ENCODE results near the gene SPATA19. TPM values are rescaled to one million over a fixed set of nuclear protein-coding genes. Genes with fewer than 3 reads are reported as not detected.

Gene SPATA19
- total RNA-seq, 2 experiments from 2014 or later = not detected

DNA sequence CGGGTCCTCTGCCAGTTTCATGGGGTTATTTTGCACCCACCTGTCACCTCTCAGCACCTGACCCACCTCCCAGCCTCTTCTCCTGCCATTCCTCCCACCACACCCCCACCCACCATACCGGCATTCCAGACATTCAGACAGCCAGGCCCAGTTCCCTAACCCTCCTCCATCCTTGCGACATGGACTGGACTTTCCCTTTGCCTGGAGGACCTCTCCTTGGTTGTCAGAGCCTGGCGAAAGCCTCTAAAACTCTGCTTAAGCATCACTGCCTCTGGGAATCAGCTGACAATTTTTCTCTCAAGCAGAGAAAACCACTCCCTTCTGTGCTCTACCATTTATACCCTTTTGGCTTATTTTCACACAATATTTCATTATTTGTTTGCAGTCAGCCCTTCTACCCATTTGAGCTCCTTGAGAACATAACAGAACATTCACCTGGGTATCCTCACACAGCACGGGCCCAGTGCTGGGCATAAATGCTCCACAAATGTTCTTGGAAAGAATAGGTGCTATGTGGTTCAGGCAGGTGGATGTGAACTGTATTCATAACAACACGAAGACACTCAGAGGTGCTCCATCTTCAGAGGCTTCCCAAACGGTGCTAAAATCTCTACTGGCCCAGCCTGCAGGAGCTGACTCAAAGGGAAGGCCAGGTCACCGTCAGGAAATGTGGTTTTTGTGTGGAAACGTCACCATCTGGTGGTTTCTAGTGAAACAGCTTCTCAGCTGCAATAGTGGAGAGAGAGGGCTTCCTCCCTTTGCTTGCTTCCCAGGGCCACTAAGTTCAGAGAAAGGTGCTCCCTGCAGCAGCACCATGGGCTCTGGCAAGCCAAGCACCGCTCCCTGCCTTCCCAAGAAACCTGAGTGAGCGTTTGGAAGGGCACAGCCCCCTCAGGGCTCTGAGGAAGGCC lies 10.4 kb downstream of the SPATA19 start:
- ChIA-PET CTCF (interaction anchor here (0.6 to 3.4 kb wide), 9 partner anchors 9 to 756 kb away, joined by 3 to 62 read pairs (median 3); partner anchors contain the start of gene SPATA19), POLR2A (no interaction called here)
- peak; percentile 77 for ATAC-seq
- Mint-ChIP-seq H3K36me3 (ENCODE audit: low read depth) (no peaks in the 10 kb centered on the region), H3K9me3 (ENCODE audit: insufficient read depth) (no peaks in the 10 kb centered on the region), H3K27ac (no peak overlapping the region), H3K4me1 (ENCODE audit: low read depth) (peaks cover 13% of the 10 kb centered on the region), H3K27me3 (ENCODE audit: low read depth) (no peaks in the 10 kb centered on the region), H3K4me3 (no peak overlapping the region)
- peak; percentile 79 for DNase-seq

DNA sequence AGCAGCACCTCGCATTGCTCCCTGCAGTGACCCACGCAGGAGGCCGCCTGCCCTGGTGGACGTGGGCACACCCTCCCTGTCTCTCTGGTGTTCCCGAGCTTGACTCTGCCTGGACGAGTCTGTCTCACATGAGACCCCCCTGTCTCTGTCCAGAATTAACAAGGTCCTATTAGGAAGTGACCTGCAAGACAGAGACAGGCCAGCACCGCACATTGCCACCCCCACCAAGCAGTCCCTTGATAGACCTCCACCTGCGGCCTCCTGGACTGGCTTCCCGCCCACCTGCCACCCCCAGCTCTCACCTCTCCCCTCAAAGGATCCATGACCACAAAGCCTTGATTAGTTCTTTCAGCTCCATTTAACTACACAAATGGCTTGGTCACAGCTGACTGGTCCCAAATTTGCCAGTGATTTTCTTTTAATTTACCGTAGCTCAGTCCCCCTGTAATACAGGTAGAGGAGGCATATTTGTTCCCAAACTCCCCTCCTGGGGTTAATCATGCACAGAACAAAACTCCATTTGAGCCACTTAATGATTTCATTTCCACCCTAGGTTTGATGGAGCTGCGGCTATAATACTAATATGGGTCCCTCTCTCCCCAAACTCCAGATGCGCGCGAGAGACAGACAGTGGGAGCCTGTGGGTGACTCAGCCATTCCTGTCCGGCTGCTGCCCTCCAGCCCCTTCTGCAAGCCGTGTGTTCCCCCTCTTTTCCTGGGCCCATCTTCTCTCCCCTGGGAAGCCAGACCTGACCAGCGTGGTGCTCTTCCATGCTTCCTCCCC lies 11.2 kb downstream of the SPATA19 start:
- DNase-seq (no peak), ATAC-seq (no peak)
- no peak overlapping the region for H3K4me3 Mint-ChIP-seq
- H3K27ac Mint-ChIP-seq = peak overlapping the region; percentile 11
- CTCF ChIA-PET = interaction anchor here (0.6 to 3.4 kb wide), 7 partner anchors 8 to 755 kb away, joined by 3 to 62 read pairs (median 3); no protein-coding TSS in a partner anchor
- H3K27me3 Mint-ChIP-seq (ENCODE audit: low read depth) = no peaks in the 10 kb centered on the region
- no peaks in the 10 kb centered on the region for H3K36me3 Mint-ChIP-seq (ENCODE audit: low read depth)
- H3K4me1 Mint-ChIP-seq (ENCODE audit: low read depth) = peaks cover 13% of the 10 kb centered on the region
- H3K9me3 Mint-ChIP-seq (ENCODE audit: insufficient read depth) = no peaks in the 10 kb centered on the region
- POLR2A ChIA-PET = no interaction called here

DNA sequence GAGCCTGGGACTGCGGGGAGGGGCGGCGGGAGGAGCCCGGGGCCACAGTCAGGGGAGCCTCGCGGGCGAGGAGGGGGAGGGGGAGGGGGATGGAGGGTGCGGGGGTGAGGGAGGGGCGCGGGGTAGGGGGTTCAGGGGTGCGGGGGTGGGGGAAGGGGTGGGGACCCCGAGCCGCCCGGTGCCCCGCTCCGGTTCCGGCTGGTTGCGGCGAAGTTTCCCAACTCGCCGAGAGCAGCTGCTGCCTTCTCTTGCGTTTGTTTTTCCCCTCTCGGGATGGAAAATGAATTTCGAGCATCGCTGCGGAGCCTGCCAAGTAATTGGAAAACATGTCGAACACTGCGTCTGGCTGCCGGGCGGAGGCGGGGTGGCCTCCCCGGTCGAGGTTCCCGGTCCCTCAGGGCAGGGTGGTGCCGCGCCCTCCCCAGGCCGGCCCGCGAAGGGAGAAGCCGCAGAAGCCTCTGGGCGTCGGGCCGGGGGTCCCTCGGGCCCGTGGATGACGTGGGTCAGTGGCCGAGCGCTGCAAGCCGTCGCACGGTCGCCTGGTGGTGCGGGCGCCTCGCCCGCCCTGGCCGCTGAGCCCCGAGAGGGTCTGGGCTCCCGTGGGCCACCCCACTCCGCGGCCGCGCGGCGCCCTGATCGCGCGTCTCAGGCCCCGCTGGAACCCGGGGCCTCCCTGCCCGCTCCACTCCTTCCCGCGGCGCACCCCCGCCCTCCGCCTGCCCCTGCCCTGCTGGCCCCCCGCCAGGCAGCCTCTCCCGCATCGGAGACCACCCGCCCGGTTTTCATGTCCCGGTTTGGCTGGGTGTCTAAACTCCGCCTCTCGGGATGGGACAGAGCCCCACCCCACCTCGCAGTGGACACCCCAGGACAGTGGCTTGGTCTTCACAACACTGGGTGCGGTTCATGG lies 12.1 kb downstream of the SPATA19 start:
- ATAC-seq = no peak
- H3K36me3 Mint-ChIP-seq (ENCODE audit: low read depth) = no peaks in the 10 kb centered on the region
- POLR2A ChIA-PET = no interaction called here

DNA sequence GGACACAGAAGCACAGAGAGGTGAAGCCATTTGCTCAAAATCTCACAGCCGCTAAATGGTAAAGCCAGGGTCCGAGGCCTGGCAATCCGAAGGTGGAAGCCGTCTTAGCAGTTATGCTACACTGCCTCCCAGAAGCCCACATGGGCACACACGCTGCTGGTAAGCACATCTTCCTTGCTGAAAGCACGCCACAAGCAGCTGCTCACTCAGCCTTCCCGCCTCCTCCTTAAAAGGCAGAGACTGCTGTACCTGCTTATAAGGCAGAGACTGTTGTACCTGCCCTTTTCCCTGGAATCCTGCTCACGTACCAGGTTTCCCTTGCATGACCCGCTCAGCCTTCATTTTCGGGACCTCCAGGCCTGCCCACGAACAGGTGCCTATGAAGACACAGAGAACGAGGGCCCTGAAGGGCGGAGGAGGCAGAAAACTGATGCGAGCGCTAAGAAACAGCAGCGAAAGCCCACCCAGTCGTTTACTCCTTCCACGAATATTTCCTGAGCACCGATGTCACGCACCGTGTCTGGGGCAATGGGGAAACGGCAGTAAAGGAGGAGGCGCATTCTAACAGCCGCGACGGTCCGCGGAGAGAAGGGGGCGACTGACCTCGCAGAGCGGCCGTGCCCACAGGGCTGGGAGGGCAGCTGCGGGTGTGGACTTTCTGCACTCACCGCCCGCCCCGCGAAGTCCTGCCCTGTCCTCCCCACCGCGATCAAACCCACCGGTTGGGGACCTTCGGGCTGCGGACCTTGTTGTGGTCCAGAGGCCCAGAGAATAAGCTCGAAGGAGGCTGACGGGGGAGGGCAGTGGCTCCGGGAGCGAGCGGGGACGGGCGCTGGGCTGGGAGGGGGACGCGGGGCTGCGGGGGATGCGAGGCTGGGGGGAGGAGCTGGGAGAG lies 13.0 kb downstream of the SPATA19 start:
- ChIA-PET POLR2A (no interaction called here), CTCF (no interaction called here)
- H3K27me3 Mint-ChIP-seq (ENCODE audit: low read depth) = no peaks in the 10 kb centered on the region
- H3K9me3 Mint-ChIP-seq (ENCODE audit: insufficient read depth) = no peaks in the 10 kb centered on the region
- peak overlapping the region; percentile 21 for H3K27ac Mint-ChIP-seq
- DNase-seq (no peak), ATAC-seq (peak; percentile 14)
- no peak overlapping the region for H3K4me3 Mint-ChIP-seq
- peaks cover 13% of the 10 kb centered on the region for H3K4me1 Mint-ChIP-seq (ENCODE audit: low read depth)
- H3K36me3 Mint-ChIP-seq (ENCODE audit: low read depth) = no peaks in the 10 kb centered on the region

More for the DNA sequence above, 12.1 kb downstream of the SPATA19 start:
- Mint-ChIP-seq H3K4me1 (ENCODE audit: low read depth) (peaks cover 13% of the 10 kb centered on the region), H3K9me3 (ENCODE audit: insufficient read depth) (no peaks in the 10 kb centered on the region), H3K4me3 (no peak overlapping the region), H3K27me3 (ENCODE audit: low read depth) (no peaks in the 10 kb centered on the region), H3K27ac (peak overlapping the region; percentile 11)
- DNase-seq = peak; percentile 26
- CTCF ChIA-PET = interaction anchor here (1.3 to 3.3 kb wide), 2 partner anchors 7 to 699 kb away, joined by 3 to 62 read pairs; no protein-coding TSS in a partner anchor

DNA sequence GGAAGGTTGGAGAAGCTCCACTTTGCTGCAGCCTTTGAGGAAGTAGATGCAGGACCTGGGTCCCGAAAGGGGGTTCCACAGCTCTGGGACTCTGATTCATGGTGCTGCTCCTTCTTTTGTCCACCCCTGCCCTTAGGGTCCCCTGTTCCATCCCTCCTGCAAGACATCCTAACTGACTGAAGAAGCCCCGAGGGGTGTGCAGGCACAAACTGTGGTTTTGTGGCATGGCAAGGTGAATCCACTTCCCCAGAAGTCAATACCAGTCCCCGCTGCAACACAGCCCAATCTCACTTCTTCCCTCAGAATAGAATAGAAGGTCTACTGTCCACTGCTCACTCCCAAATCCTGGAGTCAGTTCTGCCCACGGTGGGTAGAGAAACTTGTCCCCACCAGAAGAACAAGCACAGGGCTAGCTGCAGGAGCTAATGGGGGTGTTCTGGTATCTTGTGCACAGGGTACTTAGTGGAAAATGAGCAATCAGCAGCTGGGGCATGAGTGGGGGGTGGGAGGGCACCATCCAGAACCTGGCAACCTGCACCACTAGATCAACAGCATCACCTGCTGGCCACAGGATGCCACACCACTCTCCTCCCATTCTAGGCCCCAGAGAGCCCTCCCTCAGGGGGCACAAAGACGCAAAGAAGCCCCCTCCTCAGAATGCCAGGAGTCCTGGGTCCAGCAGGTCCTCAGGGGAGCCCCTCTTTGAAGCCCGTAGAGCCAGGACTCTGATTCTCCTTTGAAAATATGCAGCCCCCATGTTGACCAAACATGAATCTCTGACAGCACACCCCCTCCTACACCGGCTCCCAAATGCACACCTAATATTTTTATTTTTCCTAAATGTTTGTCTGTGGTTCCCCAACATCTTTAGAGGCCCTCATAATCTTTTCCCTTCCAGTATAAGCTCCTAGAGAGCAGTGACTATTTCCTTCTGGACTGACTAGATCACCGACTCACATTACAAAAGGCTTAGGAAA lies 14.1 kb downstream of the SPATA19 start:
- ChIA-PET CTCF (no interaction called here), POLR2A (no interaction called here)
- H3K27ac Mint-ChIP-seq = no peak overlapping the region
- DNase-seq = no peak
- H3K9me3 Mint-ChIP-seq (ENCODE audit: insufficient read depth) = no peaks in the 10 kb centered on the region
- H3K4me3 Mint-ChIP-seq = no peak overlapping the region
- H3K27me3 Mint-ChIP-seq (ENCODE audit: low read depth) = peaks cover 4% of the 10 kb centered on the region
- no peaks in the 10 kb centered on the region for H3K36me3 Mint-ChIP-seq (ENCODE audit: low read depth)
- peaks cover 13% of the 10 kb centered on the region for H3K4me1 Mint-ChIP-seq (ENCODE audit: low read depth)
- ATAC-seq = no peak

DNA sequence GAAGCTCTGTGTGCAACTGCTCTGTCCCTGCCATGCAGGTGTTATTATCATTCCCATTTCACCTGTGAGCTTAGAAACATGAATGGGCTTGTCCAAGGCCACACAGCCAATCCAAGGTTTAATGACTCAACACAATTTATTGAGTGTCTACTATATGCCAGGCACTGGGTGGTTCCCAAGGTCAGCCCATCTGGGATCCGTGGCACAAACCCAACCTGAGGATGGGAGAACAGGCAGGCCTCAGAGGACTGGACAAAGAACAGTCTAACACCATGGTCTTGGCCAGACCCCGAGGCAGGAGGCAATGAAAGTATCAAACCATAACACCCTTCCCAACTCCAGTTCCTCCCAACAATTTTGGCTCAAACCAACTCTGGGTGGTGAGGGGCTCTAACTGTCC lies 15.7 kb downstream of the SPATA19 start:
- peaks cover 8% of the 10 kb centered on the region for H3K27me3 Mint-ChIP-seq (ENCODE audit: low read depth)
- H3K27ac Mint-ChIP-seq = no peak overlapping the region
- ATAC-seq = no peak
- no peak overlapping the region for H3K4me3 Mint-ChIP-seq
- DNase-seq = no peak
- CTCF ChIA-PET = no interaction called here
- no peaks in the 10 kb centered on the region for H3K4me1 Mint-ChIP-seq (ENCODE audit: low read depth)
- H3K9me3 Mint-ChIP-seq (ENCODE audit: insufficient read depth) = no peaks in the 10 kb centered on the region
- POLR2A ChIA-PET = no interaction called here
- no peaks in the 10 kb centered on the region for H3K36me3 Mint-ChIP-seq (ENCODE audit: low read depth)

DNA sequence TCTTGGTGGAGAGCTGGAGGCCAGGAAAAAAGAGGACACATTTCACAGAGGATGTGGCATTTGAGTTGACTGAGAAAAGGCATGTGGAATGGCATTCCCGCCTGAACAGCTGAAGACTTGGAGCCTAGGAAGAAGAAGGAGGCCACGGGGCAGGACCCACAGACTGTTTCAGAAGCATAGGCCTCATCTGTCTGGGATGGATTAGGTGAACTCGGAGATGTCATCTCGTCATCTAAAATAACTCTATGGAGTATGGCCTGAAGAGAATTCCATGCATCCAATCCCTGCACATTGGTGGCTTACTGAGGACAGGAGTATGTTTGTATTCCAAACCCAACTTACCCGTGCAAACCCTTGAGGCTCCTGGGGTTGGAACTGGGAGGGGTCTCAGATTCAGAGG lies 16.4 kb downstream of the SPATA19 start:
- H3K36me3 Mint-ChIP-seq (ENCODE audit: low read depth) = no peaks in the 10 kb centered on the region
- POLR2A ChIA-PET = no interaction called here
- no peaks in the 10 kb centered on the region for H3K9me3 Mint-ChIP-seq (ENCODE audit: insufficient read depth)
- no peaks in the 10 kb centered on the region for H3K4me1 Mint-ChIP-seq (ENCODE audit: low read depth)
- ATAC-seq = no peak
- DNase-seq = no peak
- H3K27ac Mint-ChIP-seq = no peak overlapping the region
- peaks cover 8% of the 10 kb centered on the region for H3K27me3 Mint-ChIP-seq (ENCODE audit: low read depth)
- CTCF ChIA-PET = interaction anchor here (1.4 kb wide), 1 partner anchor 12 kb away, joined by 3 read pairs; no protein-coding TSS in a partner anchor
- no peak overlapping the region for H3K4me3 Mint-ChIP-seq

DNA sequence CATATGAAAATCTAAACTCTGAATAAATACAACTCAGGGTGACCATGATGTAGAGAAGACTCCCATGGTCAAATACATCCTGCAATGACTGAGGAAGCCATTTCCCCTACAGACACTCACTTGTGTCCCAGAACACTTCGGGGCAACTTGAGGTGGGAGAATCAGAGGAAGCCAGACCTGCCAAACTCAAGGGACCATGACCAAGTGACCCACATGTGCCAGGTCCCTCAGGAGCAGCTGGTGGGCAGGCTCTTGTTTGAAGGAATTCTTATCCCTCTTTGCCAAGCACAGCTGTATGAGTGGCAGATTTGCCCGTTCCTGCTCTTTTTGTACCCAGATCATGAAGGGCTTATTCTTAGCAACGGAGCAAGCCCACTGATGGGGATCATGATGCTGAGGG lies 17.8 kb downstream of the SPATA19 start:
- POLR2A ChIA-PET = no interaction called here
- no peak for ATAC-seq
- Mint-ChIP-seq H3K36me3 (ENCODE audit: low read depth) (no peaks in the 10 kb centered on the region), H3K4me3 (no peak overlapping the region), H3K9me3 (ENCODE audit: insufficient read depth) (no peaks in the 10 kb centered on the region), H3K27me3 (ENCODE audit: low read depth) (peaks cover 8% of the 10 kb centered on the region), H3K27ac (no peak overlapping the region), H3K4me1 (ENCODE audit: low read depth) (no peaks in the 10 kb centered on the region)
- CTCF ChIA-PET = interaction anchor here (0.6 to 1.4 kb wide), 2 partner anchors 13 to 693 kb away, joined by 3 read pairs; no protein-coding TSS in a partner anchor
- DNase-seq = no peak

DNA sequence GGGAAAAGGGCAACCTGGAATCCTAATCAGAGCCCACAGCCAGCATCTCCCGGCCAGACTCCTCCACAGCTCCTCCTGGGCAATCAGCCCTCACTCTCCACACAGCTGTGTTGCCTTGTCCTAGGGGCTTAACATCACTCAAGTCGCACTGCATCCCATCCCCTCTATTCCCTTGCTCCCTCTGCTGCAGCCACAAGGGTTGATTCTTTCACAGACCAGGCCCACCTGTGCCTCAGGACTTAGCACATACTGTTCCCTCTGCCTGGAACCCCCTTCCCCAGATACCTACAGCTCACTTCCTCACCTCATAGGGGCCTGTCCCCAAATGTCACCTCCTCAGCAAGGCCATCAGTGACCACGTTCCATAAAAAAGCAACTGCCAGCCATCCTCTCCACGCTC lies 18.4 kb downstream of the SPATA19 start:
- peaks cover 9% of the 10 kb centered on the region for H3K27me3 Mint-ChIP-seq (ENCODE audit: low read depth)
- DNase-seq = no peak
- ChIA-PET POLR2A (no interaction called here), CTCF (interaction anchor here (1.0 kb wide), 1 partner anchor 7 kb away, joined by 3 read pairs; no protein-coding TSS in a partner anchor)
- no peak overlapping the region for H3K4me3 Mint-ChIP-seq
- no peaks in the 10 kb centered on the region for H3K36me3 Mint-ChIP-seq (ENCODE audit: low read depth)
- H3K27ac Mint-ChIP-seq = no peak overlapping the region
- ATAC-seq = no peak
- H3K4me1 Mint-ChIP-seq (ENCODE audit: low read depth) = no peaks in the 10 kb centered on the region
- H3K9me3 Mint-ChIP-seq (ENCODE audit: insufficient read depth) = no peaks in the 10 kb centered on the region

DNA sequence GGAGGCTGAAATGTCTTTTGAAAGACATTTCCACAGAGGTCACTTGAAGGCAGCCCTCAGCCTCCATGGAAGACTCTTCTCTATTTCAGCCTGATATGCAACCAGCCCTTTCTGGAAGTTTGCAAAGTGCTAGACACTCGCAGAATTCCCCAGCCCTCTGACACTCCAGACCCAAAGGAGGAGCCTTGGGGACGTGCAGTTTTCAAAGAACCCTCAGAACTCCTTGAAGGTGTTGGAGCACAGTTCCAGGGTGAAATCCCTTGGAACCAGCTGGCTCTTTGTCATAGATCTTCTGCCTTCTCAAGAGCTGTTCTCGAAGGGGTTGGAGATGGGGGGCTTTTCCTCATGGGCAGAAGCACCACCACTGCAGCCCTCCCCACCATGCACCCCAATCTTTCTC lies 19.6 kb downstream of the SPATA19 start:
- Mint-ChIP-seq H3K4me1 (ENCODE audit: low read depth) (no peaks in the 10 kb centered on the region), H3K9me3 (ENCODE audit: insufficient read depth) (no peaks in the 10 kb centered on the region), H3K27me3 (ENCODE audit: low read depth) (peaks cover 9% of the 10 kb centered on the region), H3K36me3 (ENCODE audit: low read depth) (no peaks in the 10 kb centered on the region), H3K27ac (no peak overlapping the region), H3K4me3 (no peak overlapping the region)
- ATAC-seq (no peak), DNase-seq (no peak)
- POLR2A ChIA-PET = no interaction called here
- CTCF ChIA-PET = interaction anchor here (1.0 kb wide), 1 partner anchor 9 kb away, joined by 3 read pairs; no protein-coding TSS in a partner anchor
